CD4-positive, alpha-beta T cell treated with Interleukin-21 for 1 hour (primary cell): ENCODE data around the gene DCDC2.
"Not testable (repeated sequence)": the region's sequence is repeated elsewhere in the genome, so short reads cannot be mapped to it uniquely, and the experiment has no call there.

ENCODE experiments used
- DNase-seq: peaks from one replicate; pipeline ENCODE4 v3.0.0-alpha.2; 2020

DCDC2 gene

DNA sequence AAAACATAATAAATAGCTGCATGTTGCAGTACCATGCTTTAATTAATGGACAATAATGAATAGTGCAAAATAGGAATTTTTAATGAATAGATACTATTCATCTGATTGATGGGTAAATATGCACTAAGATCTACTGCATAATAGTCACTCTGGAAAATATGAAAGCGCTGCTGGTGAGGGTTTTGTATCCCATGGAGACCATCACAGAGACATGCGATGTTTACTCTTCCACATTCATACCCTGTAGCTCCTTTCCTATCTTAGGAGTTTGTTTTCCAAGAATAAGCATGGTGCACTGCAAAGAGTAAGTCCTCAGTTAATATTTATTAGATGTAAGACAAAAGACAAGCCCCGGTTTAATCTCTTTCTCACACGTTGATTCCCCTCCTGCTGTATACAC lies 150.4 kb downstream of the DCDC2 start:
- DNase-seq, result no peak

DNA sequence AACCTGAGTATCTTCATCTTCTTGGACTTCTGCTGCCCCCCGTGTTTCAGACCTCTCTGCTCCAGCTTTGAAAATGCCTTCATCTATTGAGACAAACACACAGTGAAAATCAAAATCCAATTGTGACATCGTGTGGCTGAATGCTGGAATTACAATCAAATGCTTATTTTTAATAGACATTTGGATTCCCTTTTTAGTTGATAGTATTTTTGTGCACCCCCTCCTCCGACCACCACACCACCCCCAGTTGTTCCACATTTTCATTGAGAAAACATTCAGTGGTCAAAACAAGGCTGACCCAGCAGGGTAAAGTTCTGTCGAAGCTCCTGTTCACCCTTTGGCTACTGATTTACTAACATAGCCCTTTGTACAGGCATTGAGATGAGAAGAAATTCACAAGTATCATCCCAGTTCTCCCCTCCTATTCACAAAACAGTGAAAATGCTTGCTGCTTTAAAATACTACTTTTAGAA lies 152.8 kb downstream of the DCDC2 start:
- DNase-seq, result peak; percentile 19

DNA sequence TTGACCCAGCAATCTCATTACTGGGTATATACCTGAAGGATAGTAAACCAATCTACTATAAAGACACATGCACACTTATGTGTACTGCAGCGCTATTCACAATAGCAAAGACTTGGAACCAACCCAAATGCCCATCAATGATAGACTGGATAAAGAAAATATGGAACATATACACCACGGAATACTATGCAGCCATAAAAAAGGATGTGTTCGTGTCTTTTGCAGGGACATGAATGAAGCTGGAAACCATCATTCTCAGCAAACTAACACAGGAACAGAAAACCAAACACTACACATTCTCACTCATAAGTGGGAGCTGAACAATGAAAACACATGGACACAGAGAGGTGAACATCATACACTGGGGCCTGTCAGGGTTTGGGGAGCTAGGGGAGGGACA lies 153.7 kb downstream of the DCDC2 start:
- not testable (repeated sequence) for DNase-seq

DNA sequence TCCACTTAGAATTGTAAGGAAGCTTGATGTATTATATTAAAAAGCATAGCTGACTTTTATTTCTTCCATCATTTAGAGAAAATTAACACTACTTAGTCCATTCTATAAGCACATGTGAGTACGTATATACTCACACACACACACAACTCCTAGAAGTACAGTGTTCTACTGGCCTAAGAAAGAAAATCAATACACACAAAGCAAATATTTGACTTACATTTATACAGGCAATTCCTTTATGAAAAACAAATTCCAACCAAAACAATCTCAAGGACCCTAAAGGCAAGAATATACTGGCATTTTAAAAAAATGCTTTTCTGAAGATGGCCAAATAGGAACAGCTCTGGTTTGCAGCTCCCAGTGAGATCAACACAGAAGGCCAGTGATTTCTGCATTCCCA lies 160.0 kb downstream of the DCDC2 start:
- no peak for DNase-seq

DNA sequence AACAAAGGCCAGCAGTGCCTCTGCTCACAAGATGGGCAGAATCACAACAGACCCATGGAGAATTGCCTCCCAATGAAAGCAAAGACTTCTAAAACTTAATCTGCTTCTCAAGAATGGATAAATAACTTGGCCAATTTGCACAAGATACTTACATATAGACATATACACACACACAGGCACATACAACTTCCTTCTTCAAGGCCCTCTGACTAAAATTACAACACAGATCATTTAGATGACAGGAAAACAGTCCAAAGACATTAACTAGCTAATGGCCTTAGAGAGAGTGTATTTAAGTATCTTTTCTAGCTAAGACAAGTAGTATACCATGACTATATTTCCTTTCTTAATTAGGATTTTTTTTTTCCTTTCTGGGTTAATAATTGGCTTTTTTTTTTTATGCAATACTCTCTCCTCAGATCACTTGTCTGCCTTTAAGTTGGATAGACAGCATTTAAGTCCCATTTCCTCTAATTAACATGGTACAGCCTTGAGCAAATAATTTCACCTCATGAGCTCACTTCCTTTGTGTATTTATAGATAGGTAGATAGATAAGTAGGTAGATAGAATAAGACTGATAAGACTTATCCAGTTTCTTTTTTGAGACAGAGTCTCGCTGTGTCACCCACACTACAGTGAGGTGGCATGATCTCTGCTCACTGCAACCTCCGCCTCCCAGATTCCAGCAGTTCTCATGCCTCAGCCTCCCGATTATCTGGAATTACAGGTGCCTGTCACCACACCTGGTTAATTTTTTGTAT lies 161.8 kb downstream of the DCDC2 start:
- DNase-seq, result no peak

DNA sequence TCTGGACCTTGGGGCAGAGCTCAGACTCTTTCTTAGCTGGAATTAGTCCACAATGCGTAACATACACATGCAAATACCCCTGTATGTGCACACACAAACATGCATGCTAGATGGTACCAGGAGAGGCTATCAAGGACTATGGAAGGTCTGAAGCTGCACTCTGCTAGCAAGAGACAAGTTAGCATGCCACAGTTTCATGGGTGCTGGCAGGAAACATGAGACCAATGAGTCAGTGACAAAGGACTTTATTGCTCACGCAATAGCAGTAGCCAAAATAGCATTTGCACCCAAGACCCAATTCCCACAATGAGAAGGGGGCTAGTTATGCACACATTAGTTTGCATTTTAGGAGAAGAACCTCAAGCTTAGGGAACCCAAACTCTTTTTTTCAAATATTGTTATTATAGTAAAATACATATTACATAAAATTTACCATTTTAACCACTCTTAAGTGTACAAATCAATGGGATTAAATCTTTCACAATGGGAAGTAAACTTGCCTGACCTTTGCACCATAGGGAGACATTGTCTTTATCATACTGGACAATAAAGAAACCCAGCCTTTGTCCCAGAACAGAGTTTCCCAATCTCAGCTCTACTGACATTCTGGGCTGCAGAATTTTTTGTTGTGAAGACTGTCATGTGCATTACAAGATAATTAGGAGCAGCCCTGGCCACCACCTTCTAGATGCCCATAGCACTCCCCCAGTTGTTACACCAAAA lies 162.7 kb downstream of the DCDC2 start:
- no peak for DNase-seq

DNA sequence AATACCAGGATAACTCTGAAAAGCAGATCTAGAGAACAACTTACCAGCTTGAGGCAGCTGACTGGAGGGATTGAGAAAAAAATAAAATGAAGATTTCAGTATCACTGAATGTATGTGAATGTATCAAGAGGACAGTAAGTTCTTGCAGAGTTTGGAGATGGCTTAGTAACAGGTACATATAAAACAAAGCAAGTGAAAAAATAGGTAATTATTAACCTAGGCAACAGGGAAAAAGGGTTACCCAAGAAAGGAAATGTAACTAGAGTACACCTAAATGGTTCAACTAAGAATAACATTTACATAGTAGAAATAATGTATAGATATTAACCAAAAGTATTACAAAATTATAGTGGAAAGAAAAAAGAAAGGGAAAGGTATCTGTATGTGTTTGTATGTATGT lies 164.5 kb downstream of the DCDC2 start:
- DNase-seq, result no peak

DNA sequence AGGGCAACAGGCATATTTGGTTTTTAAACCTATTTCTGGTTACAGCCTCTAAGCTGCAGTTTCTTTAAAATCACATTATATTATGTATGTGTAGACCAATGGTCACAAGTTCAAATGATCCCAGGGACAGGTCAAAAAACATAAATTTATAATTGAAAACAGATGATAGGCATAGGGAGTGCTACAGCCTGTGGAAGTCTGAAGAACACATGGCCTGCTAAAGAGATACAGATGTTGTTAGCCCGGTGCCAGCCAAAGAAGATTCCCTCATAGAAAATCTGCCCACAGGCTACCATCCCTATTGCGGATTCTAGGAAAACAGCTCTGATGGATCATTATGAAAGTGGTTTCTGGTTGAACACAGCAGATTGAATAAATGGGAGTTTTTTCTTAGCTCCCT lies 166.5 kb downstream of the DCDC2 start:
- DNase-seq, result no peak

DNA sequence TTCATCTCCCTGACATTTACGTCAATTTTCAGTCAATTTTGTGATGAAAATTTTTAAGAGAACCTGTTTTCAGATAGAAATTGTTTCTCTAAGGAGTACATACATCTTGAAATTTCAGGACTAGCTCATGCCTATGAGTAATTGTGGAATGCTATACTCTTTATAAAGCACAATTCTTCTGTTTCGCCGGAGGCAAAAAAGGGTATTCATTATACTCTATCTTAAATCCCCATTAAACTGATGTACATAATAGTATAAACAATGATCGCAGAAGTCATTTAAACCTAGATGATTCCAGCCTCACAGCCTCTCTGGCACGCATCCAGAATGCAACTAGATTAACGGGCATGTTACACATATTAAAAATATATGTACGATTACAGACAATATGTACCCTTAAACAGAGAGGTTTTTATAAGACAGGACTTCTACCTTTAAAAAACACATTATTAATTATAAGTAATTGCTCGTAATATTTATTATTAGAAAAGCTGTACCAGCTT lies 169.2 kb downstream of the DCDC2 start:
- no peak for DNase-seq

DNA sequence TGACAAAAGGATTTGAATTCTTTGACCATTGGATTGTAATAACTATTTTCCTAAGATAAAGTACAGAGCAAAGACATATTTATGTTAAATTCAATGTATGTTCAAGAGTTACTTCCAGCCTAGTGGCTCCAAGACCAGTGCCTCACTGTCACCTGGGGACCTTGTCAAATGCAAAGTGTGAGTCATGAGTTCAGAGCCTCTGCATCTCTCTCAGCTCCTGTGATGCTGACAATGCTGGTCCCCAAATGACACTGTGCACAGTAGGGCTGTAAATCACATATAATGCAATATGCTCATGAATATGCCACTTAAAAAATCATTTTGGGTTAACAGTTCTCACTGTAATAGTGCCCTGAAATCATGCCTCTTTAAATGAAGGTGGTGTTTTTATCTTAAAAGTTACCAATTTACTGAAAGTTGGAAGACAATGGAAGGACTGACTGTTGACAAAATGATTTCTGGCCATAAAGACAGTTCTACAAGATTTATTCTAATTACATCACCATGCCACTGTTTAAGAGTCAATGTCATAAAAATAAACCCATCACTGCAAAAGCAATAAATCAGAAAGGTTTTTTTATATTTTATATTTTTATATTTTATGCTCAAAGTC lies 169.8 kb downstream of the DCDC2 start:
- no peak for DNase-seq

DNA sequence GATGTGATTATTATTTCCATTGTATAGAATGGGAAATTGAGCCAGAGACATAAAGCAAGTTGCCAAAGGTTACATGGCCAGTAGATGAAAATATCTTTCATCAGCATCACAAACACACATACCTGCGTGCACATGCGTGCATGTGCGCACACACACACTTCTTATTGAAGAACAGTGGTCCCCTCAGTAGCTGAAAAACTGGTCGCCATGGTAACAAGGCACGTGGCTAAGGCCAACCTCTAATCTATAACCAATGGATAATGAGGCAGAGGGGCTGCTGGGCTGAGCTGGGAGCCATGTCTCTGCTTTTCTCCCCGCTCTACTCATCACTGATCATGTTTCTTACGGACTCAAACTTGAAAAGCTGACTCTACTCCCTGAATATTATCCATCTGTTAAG lies 171.5 kb downstream of the DCDC2 start:
- DNase-seq, result no peak

DNA sequence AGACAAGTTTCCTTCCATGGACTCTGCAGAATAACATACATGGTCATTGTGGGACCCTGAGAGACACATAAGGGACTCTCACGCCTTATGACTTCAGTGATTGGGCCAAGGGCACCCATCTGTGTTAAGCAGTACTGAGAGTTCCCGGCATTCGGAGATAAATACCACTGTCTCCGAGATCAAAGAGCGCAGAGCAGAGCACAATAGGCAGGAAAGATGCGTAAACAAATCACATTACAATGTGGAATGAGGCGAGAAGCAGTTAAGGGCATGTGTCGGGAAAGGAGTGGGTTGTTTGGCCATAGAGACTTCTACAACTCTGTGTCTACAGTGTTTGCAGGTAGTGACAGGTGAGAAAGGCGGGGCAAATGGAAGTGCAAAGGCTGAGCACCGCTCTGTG lies 174.3 kb downstream of the DCDC2 start:
- DNase-seq, result no peak

DNA sequence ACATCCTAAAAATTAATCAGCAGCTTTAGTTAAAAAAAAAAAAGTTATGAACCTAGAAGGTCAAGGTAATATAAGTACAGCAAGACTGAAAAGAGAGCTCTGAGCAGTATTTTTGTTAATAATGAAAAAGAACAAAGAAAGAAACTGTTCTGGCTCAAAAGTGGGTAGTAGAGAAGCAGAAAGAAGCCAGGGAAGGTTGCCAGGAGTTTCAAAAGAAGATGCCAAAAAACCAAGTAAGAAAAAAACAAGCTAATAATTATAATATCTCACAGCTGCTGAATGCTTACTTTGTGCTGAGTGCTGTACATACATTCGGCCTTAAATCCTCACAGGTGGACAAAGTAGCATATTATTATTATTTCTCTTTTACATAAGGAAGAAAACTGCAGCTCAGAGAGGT lies 200.0 kb downstream of the DCDC2 start:
- DNase-seq, result no peak

DNA sequence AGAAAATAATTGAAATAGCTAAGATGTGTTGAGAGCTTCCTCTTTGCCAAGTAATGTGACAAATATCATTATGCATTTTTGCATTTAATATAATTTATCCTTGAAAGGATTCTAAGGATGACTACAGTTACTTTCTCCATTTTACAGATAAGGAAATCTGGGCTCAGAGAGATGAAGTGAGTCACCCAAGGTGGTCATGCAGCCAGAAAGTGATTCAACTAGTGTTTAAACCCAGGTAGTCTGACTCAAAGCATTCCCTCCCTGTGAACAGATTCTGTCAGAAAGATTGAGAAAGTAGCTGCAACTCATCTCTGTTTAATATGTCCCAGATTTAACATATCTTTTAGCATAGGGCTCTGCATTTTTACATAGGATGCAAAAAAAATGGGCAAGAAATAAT lies 203.7 kb downstream of the DCDC2 start:
- DNase-seq, result no peak

DNA sequence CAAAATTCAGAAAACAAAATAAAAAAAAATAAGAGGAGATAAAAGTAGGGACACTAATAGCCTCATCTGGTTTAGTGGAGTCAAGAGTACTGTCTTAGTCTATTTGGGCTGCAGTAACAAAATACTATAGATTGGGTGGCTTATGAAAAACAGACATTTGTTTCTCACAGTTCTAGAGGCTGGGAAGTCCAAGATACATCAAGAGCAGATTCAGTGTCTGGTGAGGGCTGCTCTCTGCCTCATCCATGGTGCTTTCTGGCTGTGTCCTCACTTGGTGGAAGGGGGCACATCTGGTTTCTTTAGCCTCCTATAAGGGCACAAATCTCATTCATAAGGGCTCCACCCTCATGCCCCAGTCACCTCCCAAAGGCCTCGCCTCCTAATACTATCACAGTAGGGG lies 205.8 kb downstream of the DCDC2 start:
- DNase-seq, result no peak

DNA sequence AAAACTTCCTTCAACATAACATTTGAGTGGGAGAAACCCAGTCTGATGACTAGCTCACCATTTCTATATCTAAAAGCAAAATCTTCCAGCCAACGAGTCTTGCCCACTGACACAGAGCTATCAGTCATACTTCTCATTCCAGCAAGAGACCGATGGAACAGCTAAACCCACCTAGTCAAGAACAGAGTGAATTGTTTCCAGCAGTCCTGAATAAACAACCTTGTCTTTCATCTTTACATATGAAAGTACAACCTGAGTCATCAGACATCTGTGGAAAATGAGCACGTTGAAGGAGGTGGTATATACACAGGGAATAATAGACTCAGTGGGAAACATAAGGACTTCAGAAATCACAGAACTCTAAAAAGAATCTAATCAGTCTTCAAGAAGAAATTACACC lies 208.0 kb downstream of the DCDC2 start:
- DNase-seq, result no peak

DNA sequence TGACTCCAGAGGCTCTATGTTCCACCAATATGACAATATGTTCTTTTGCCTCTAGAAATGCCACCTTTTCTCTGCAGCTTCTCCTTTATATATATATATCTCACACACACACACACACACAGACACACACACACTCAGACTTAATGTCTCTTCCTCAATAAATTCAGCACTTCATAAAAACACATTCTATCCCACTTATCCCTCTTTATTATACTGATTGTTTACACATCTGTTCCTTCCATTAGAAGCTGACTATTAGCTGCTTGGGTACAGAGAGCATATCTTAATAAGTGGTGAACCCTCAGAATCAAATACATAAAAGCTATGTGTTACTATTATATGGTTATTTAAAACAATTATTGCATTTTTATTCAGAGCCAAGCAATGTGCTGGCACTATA lies 208.6 kb downstream of the DCDC2 start:
- DNase-seq, result no peak

DNA sequence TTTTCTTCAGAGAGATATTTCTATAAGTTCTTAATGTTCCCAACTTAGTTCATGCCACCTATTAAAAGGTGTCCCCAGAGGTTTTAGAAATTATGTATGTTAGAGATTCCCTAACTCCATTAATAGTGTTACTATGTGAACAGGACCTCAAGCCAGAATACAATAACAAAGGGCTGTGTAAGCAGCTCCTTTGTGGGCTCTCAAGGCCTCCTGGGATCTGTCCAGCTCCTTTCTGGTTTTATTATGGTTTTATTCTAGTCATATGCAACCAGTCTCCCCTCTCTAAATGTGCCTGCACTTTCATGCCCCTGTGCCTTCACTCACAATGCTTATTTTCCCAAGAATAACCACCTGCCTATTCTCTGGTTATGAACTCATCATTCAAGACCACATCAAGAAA lies 209.2 kb downstream of the DCDC2 start:
- no peak for DNase-seq

DNA sequence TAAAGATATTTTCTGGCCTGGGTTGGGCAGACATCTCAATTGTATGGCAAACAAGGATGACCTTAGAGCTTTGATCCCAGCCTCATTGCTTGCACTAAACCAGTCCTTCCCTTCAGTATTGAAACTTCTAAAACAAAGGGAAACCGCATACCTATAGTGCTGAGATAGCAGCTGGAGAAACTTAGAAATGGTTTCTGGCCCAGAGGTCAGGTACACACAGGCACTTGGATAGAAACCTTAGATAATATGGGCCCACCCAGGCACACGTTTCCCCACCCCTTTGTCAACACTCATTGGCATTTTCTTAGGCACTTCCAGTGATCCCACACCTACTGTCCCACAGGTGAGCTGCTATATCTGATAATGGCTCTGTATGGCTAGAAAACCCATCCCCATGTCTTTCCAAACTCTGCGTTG lies 209.7 kb downstream of the DCDC2 start:
- no peak for DNase-seq

DNA sequence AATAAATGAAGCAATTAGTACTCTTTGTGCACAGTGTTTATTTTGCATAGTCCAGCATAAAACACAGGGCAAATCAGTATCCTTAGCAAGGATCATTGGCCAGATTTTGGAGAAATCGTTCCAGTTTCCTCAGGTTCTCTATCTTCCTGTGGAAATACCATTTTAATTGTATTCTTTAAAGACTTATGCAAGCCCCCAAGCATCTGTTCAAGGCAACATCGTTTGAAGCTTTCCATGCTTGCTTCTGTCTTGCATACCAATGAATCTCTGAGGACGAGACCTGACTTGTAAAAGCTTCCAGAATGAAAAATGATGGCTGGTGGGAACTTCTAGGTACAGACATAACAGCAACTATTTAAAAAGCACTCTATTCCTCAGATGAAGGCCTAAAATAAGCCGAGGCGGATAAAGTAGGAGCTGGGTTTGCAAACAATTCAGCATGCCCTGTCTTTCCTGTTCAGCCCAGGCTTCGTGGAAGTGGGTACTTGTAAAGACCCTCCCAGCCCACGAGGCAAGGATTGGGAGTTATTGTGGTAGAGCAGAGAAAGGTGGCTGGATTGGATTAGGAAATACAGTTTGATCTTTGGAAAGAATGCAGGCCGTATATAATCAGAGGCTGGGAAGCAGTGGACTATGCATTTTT lies 210.2 kb downstream of the DCDC2 start:
- no peak for DNase-seq

DNA sequence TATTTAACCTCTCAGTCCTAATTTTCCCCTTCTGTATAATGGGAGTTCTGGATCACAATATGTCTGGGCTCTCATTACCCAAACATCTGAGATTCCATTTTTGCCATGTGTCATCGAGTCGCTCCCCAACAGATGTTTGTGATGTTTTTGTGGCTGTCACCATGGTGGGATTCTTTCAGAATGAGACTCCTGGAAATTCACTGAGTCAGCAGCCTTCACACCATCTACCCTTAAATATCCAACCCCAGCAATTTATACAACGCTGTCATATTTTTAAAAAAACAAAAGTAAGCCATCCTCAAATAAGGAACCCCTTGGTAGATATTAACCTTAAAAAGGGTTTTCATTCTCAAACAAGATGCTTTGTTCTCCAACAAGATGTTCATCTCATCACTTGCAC lies 211.0 kb downstream of the DCDC2 start:
- DNase-seq, result no peak

DNA sequence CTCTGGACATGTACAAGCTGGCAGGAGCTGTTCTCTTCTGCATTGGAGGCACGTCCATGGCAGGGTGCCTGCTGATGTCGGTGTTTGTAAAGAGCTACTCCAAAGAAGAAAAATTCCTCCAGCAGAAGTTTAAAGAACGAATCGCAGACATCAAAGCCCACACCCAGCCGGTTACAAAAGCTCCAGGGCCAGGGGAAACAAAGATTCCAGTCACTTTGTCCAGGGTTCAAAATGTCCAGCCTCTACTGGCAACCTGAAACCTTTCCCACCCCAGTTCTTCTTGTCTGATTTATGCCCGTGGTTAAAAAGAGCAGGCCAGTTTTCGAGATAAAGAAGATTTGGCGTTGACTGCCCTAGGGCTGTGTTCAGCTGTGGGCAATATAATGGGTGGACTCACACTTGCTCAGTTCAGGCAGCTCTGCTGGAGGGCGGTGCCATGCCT lies 212.1 kb downstream of the DCDC2 start:
- no peak for DNase-seq

DNA sequence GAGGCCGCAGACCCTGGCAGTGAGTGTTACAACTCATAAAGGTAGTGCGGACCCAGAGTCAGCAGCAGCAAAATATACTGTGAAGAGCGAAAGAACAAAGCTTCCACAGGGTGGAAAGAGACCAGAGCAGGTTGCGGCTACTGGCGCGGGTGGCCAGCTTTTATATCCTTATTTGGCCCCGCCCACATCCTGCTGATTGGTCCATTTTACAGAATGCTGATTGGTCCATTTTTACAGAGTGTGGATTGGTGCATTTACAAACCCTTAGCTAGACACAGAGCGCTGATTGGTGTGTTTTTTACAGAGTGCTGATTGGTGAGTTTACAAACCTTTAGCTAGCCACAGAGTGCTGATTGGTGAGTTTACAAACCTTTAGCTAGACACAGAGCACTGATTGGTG lies 215.1 kb downstream of the DCDC2 start:
- DNase-seq, result not testable (repeated sequence)
